ENCODE measurements around the gene ZNF839.
A peak's percentile ranks its signal among the peaks of the same experiment; 100 is the strongest.

Gene ZNF839

GRCh38 chr14:102320033-102320660 is 601 bp downstream of the ZNF839 start:
- no peaks in the 10 kb centered on the region for H3K9me2 ChIP-seq (replicated peaks; ENCODE audit: insufficient read depth, low read length)

GRCh38 chr14:102320671-102321455 is 1.3 kb downstream of the ZNF839 start:
- Histone ChIP-seq H3K27ac (ENCODE audit: low read depth, low read length) (no peak overlapping the region; the same call in 1 of the 2 replicates), H3K9me2 (replicated peaks; ENCODE audit: insufficient read depth, low read length) (no peaks in the 10 kb centered on the region), H3K36me3 (ENCODE audit: low read length) (no peaks in the 10 kb centered on the region), H3K79me2 (ENCODE audit: insufficient read depth, low read length) (no peaks in the 10 kb centered on the region), H3K4me2 (ENCODE audit: low read depth, low read length, poor library complexity, severe bottlenecking) (peak overlapping the region; percentile 91), H4K20me1 (ENCODE audit: low read depth, low read length) (no peaks in the 10 kb centered on the region), H3F3A (ENCODE audit: insufficient read depth) (peaks cover 8% of the 10 kb centered on the region), H3K9me3 (ENCODE audit: insufficient read depth, low read length) (no peaks in the 10 kb centered on the region), H3K27me3 (ENCODE audit: low read length) (no peaks in the 10 kb centered on the region), H2AFZ (ENCODE audit: low read depth, low read length, severe bottlenecking) (no peak overlapping the region), H3K9ac (ENCODE audit: low read length) (peak overlapping the region; percentile 67), H3K4me3 (ENCODE audit: insufficient read depth, low read length, poor library complexity, severe bottlenecking) (no peak overlapping the region)
- TF ChIP-seq EZH2phosphoT487 (conservative IDR thresholded peaks at IDR 0.05; ENCODE audit: low read length) (no peak), CTCF (IDR thresholded peaks at IDR 0.05; ENCODE audit: insufficient read depth, low read length, poor library complexity, severe bottlenecking) (no peak)

More at GRCh38 chr14:102320033-102320660, 601 bp downstream of the ZNF839 start:
- Histone ChIP-seq H3K27me3 (ENCODE audit: low read length) (no peaks in the 10 kb centered on the region), H3K9me3 (ENCODE audit: insufficient read depth, low read length) (no peaks in the 10 kb centered on the region), H3K36me3 (ENCODE audit: low read length) (no peaks in the 10 kb centered on the region), H4K20me1 (ENCODE audit: low read depth, low read length) (no peaks in the 10 kb centered on the region), H3F3A (ENCODE audit: insufficient read depth) (peaks cover 8% of the 10 kb centered on the region), H3K4me2 (ENCODE audit: low read depth, low read length, poor library complexity, severe bottlenecking) (peak overlapping the region; percentile 91), H3K79me2 (ENCODE audit: insufficient read depth, low read length) (no peaks in the 10 kb centered on the region), H3K27ac (ENCODE audit: low read depth, low read length) (peak overlapping the region; percentile 4; the same call in 1 of the 2 replicates), H3K4me3 (ENCODE audit: insufficient read depth, low read length, poor library complexity, severe bottlenecking) (peak overlapping the region; percentile 67), H3K9ac (ENCODE audit: low read length) (peak overlapping the region; percentile 67), H2AFZ (ENCODE audit: low read depth, low read length, severe bottlenecking) (peak overlapping the region; percentile 17)
- no peak for TF ChIP-seq EZH2phosphoT487 (conservative IDR thresholded peaks at IDR 0.05; ENCODE audit: low read length)
- no peak for TF ChIP-seq CTCF (IDR thresholded peaks at IDR 0.05; ENCODE audit: insufficient read depth, low read length, poor library complexity, severe bottlenecking)

- Histone ChIP-seq H2AFZ (ENCODE audit: low read depth, low read length, severe bottlenecking) (no peak overlapping the region), H3K4me2 (ENCODE audit: low read depth, low read length, poor library complexity, severe bottlenecking) (no peak overlapping the region), H3K36me3 (ENCODE audit: low read length) (no peaks in the 10 kb centered on the region), H3K27me3 (ENCODE audit: low read length) (no peaks in the 10 kb centered on the region), H3K9ac (ENCODE audit: low read length) (no peak overlapping the region), H4K20me1 (ENCODE audit: low read depth, low read length) (no peaks in the 10 kb centered on the region), H3K4me3 (ENCODE audit: insufficient read depth, low read length, poor library complexity, severe bottlenecking) (no peak overlapping the region), H3K9me3 (ENCODE audit: insufficient read depth, low read length) (no peaks in the 10 kb centered on the region), H3F3A (ENCODE audit: insufficient read depth) (peaks cover 8% of the 10 kb centered on the region), H3K79me2 (ENCODE audit: insufficient read depth, low read length) (no peaks in the 10 kb centered on the region), H3K27ac (ENCODE audit: low read depth, low read length) (no peak overlapping the region), H3K9me2 (replicated peaks; ENCODE audit: insufficient read depth, low read length) (no peaks in the 10 kb centered on the region)
- TF ChIP-seq CTCF (IDR thresholded peaks at IDR 0.05; ENCODE audit: insufficient read depth, low read length, poor library complexity, severe bottlenecking): no peak
- no peak for TF ChIP-seq EZH2phosphoT487 (conservative IDR thresholded peaks at IDR 0.05; ENCODE audit: low read length)
These were observed 2.2 kb downstream of the ZNF839 start for GRCh38 chr14:102321456-102322422.
